GM19099 (cell line): Measurements from ENCODE around the gene SLC6A18.

Experiments
- POLR2A ChIP-seq: IDR thresholded peaks from 3 replicates; pipeline ENCODE4 v1.6.1; 2011; ENCODE audit warnings: low read depth; ENCODE audit not compliant: insufficient read length; ENCODE audit errors: extremely low read depth

Gene SLC6A18

DNA sequence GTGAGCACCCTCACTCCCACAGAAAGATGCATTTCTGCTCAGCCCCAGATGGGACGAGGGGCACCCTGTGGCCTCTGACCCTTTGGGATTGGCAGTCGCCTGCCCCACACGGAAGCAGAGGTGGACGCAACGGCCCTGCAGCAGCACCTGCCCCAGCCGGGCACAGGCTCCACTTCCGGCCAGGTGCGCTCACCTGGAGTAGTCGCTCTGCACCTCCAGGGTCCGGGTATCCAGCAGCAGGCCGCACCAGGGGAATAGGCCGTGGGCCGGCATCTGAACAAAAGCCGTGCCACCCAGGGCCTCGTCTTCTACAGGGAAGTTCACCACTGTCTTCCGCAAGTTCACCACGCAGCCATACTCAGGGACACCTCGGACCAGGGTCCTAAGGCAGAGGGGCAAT, 39.0 kb downstream of the SLC6A18 start:
- no peak for TF ChIP-seq POLR2A

DNA sequence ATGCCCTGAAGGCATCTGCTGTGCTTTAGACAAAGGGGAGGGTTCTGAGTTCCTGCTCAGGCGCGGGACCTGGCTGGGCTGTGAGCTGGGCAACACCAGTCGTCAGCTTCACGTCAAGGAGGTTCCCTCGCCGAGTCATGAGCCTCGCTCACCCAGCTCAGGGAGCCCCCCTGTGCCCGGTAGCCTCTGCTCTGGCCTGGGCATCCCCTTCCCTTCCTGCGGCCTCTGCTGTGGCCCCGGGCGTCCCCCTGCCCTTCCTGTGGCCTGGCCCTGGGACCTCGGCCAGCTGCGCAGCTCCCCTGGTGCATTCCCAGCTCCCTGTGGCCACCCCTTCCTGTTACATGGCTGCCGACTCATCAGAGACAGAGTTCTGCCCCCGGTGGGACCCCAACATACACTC, 39.8 kb downstream of the SLC6A18 start:
- TF ChIP-seq POLR2A, result no peak

GRCh38 chr5:1265461-1266455, 40.6 kb downstream of the SLC6A18 start:
- no peak for TF ChIP-seq POLR2A

DNA sequence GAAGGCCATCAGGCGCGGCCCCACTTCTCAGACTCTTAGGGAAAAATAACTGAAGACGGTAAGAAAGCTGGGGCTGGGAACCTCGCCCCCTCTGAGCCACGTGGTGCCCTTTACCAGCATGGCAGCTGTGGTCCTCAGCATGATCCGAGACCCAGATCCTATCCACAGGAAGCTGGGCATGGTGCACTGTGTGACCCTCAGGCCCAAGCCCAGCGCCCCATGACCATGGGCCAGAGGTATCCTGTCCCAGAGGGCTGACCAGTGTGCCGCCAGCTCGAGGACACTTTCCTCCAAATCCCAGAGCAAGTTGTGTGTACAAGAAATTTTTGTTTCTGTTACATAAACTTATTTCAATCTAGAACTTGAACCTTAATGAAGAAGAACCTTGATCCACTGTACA, 41.6 kb downstream of the SLC6A18 start:
- TF ChIP-seq POLR2A, result no peak

DNA sequence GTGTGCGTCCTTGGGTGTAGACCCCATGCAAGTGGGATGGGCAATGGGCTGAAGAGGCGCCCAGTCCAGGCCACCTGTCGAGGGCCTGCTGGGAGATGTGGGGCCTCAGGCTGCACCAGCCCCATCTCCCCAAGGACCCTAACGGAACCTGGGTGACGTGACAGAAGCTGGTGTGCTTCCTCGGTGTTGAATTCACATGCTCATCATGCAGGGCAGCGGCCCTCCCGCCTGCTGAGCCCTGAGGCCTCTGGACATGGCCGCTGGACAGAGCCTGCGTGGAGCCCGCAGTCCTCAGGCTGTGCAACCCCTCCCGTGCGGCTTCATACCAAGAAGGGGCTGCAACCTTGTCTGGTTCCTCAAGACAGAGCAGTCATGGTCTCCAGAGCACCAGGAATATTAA, 42.9 kb downstream of the SLC6A18 start:
- TF ChIP-seq POLR2A, result no peak

GRCh38 chr5:1268666-1269065, 43.5 kb downstream of the SLC6A18 start:
- no peak for TF ChIP-seq POLR2A

- no peak for TF ChIP-seq POLR2A
Observed at GRCh38 chr5:1270426-1270825, 45.2 kb downstream of the SLC6A18 start.

- TF ChIP-seq POLR2A, result no peak
Observed at GRCh38 chr5:1270933-1271914, 46.0 kb downstream of the SLC6A18 start.

DNA sequence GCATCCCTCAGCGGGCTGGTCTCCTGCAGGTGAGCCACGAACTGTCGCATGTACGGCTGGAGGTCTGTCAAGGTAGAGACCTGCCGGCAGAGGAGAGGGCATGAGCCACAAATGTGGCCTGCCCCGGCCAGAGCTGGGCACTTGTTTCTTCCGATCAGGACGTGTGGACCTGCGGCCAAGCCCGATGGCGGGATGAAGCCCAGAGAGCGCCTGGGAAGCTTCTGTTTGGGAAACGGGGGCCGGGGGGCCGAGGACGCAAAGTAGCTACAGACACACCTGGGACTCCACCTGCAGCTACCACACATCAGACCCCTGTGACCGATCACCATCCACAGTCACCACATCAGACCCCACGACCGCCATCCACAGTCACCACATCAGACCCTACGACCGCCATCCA, 47.0 kb downstream of the SLC6A18 start:
- TF ChIP-seq POLR2A, result no peak

DNA sequence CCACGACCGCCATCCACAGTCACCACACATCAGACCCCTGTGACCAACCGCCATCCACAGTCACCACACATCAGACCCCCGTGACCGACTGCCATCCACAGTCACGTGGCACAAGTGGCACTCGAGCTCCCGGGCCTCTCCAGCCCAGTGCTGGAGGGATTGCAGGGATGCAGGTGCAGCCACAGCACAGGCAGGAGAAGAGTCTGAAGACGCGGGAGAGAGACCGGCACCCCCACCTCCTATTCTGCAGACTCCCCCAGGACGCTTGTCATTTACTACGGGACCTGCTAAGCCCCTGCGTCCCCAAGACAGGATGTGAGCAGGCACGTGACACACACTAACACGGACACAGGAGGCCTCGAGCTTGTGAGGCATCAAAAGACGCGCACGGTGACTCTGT, 48.6 kb downstream of the SLC6A18 start:
- TF ChIP-seq POLR2A, result no peak

DNA sequence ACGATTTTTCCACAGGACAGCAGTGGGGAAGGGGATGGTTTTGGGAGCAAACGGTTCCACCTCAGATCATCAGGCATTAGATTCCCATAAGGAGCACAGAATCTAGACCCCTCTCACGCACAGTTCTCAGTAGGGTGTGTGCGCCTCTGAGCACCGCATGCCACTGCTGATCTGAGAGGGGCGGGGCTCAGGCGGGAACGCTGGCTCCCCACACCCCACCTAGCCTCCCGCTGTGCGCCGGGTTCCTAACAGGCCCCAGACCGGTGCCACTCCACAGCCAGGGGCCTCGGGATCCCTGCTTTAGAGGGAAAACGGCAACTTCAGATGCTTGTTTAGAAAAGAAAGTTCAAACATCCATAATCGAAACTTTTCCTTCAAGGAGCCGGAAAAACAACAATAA, 49.3 kb downstream of the SLC6A18 start:
- no peak for TF ChIP-seq POLR2A

- no peak for TF ChIP-seq POLR2A
Observed at GRCh38 chr5:1276930-1277329, 51.7 kb downstream of the SLC6A18 start.

GRCh38 chr5:1277331-1277730, 52.1 kb downstream of the SLC6A18 start:
- no peak for TF ChIP-seq POLR2A

DNA sequence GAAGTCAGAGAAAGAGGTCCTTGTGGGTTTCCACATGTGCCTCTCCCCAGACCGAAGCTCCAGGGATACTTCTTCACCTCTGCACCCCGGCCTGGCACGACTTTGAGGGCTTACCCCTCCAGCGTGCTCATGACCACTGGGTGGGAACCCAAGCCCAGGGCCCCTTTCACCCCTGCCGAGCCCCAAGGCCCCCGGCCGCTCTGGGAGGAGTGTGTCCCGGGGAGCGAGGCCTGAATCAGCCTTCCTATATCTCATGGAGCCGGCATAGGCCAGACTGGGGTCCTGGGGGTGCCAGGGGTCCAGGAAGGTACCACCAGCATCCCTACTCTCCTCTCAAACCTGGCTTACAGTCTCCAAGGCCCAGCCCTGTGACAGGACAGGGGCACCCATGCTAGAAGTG, 52.6 kb downstream of the SLC6A18 start:
- TF ChIP-seq POLR2A, result no peak

DNA sequence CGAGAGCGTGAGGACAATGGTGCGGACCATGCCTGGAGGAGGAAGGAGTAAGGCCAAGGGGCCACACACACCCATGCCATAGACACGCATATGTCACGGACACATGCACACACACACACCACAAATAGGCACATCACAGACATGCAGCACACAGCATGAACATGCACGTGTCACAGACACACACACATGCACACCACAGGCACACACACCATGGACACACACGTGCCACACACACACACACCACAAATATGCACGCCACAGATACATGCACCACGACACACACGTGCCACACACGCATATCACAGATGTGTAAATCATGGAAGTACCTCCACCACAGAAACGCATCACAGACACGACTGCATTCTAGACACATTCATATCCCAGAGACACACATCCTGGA, 53.0 kb downstream of the SLC6A18 start:
- no peak for TF ChIP-seq POLR2A
